AG09319 (cell line): ENCODE measurements around the gene MEGF9.

ENCODE experiments used
- DNase-seq: peaks from one replicate; pipeline ENCODE4 v3.0.0-alpha.2; 2010; ENCODE audit warnings: low read depth; ENCODE audit errors: extremely low read depth
- TF ChIP-seq, protein P1 (sequence below): IDR thresholded peaks from 2 replicates; pipeline ENCODE4 v1.5.1; 2011; ENCODE audit warnings: low read depth, mild to moderate bottlenecking, inconsistent platforms, low read length, moderate library complexity

The MEGF9 gene

DNA sequence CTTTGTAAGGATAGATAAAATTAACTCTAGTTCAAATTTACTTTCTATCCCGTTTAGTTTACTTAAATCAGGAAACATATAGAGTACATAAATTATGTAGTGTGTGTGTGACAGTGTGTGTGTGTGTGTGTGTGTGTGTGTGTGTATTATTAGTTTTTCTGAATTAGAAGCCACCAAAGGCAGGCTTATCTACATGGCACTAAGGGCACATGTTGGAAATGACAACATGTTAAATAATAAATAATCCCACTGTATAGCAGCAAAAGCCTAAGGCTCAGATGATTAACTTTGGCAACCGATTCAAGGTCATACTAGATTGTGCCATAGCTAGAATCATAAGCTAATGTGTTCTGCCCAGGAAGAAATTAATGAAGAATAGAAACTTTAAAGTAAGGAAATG, 54.6 kb downstream of the MEGF9 start:
- TF ChIP-seq, protein P1, sequence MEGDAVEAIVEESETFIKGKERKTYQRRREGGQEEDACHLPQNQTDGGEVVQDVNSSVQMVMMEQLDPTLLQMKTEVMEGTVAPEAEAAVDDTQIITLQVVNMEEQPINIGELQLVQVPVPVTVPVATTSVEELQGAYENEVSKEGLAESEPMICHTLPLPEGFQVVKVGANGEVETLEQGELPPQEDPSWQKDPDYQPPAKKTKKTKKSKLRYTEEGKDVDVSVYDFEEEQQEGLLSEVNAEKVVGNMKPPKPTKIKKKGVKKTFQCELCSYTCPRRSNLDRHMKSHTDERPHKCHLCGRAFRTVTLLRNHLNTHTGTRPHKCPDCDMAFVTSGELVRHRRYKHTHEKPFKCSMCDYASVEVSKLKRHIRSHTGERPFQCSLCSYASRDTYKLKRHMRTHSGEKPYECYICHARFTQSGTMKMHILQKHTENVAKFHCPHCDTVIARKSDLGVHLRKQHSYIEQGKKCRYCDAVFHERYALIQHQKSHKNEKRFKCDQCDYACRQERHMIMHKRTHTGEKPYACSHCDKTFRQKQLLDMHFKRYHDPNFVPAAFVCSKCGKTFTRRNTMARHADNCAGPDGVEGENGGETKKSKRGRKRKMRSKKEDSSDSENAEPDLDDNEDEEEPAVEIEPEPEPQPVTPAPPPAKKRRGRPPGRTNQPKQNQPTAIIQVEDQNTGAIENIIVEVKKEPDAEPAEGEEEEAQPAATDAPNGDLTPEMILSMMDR, result no peak
- no peak for DNase-seq

DNA sequence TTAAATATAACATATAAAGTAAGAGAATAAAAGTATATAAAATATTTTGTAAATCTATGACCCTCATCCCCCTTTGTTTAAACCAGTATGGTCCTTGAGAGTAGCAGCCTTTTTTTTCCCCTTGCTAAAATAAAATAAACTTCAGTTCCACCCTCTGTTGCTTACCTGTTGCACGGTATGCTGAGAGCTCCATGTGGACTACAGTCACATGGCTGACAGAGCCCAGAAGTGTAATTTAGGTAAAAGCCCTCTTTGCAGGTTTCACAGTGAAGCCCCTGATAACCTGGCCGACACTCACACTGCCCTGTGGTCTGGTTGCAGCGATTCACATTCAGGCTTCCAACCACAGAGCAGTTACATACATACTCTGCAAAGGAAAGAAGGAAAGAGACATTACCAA, 55.1 kb downstream of the MEGF9 start:
- DNase-seq, result no peak
- TF ChIP-seq, protein P1, result no peak

DNA sequence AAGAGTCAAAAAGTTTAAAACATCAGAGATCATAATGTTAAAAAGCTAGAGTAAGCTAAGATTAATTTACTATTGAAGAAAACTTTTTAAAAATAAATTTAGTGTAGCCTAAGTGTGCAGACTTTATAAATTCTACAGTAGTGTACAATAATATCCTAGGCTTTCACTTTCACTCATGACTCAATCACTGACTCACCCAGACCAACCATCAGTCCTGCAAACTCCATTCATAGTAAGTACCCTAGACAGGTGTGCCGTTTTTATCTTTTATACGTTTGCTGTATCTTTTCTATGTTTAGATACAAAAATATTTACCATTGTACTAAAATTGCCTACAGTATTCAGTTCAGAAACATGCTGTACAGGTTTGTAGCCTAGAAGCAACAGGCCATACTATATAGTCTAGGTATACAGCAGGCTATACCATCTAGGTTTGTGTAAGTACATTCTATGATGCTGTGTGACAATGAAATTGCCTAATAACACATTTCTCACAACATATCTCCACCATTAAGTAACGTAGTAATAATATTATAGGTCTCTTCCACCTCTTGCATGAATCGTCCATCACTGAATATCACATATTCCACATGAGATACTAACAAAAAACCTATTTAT, 59.2 kb downstream of the MEGF9 start:
- DNase-seq, result no peak
- TF ChIP-seq, protein P1, result no peak

DNA sequence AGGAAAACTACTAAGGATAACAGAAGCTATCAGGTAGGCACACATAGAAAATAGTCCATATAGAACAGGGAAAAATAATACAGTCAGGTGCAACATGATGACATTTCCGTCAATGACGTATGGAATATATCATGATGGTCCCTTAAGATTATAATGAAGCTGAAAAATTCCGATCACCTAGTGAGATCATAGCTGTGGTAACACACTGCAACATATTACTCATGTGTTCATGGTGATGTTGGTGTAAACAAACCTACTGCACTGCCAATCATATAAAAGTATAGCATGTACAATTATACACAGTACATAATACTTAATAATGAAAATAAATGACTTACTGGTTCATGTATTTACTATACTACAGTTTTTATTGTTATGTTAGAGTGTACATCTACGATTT, 60.0 kb downstream of the MEGF9 start:
- DNase-seq, result no peak
- TF ChIP-seq, protein P1, result no peak

DNA sequence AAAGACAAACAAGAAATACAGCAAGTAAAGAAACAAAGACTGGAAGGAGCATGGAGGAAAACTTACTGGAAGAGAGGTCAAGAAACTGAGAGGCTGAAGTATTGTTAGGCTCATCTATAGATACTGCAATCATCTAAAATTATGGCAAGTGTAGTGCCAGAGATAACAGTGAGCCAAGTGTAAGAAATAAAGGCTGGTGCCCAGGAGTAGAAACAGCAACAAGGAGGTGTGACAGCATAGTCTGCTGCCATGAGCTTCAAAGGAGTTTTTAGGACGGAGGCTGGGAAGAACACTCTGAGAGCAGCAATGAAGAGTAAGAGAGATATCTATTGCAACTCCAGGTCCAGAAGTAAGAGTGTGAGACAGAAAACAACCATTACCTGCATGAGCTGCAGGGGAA, 60.5 kb downstream of the MEGF9 start:
- no peak for DNase-seq
- TF ChIP-seq, protein P1, result no peak

DNA sequence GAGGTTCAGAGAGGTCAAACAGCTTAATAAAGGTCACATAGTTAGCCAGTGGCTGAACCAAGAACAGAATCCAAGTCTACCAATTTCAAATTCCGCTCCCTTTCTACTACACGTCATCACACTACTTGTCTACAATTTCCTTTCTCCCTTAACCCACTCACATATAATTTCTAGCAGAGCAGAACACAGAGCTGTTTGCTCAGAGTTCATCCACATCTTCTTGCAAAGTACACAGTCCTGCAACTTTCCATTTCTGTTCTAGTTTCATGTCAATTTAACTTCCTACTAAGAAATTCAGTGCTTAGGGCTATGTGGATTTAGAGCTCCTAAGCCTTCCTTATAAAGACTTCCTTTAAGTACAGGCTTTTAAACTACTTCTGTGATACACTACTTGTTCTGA, 61.3 kb downstream of the MEGF9 start:
- TF ChIP-seq, protein P1, result no peak
- no peak for DNase-seq

DNA sequence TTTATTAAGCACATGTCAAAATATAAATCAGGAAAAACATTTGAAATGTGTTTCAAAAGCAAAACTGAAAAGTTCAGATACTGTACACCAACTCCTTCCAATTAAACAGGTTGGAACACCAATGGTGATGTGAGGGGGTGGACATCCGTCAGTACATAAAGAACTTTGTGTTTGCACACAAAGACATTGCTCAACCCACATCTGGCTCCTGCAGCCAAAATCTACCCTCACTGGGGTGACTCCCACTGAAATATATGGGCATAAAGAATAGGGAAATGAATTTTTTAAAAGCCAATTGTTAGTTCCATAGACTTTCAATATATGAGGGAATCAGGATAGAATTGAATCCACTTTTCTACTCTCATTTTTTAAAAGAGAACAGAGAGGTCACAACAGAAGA, 63.9 kb downstream of the MEGF9 start:
- DNase-seq, result no peak
- TF ChIP-seq, protein P1, result no peak
